ENCODE data around the gene PTS.

Gene PTS

GRCh38 chr11:112267188-112267591 lies 41.0 kb downstream of the PTS start:
- Mint-ChIP-seq H3K27me3 (no peaks in the 10 kb centered on the region), H3K36me3 (peaks cover 3% of the 10 kb centered on the region), H3K4me1 (ENCODE audit: low read depth) (no peaks in the 10 kb centered on the region), H3K9me3 (ENCODE audit: low read depth) (no peaks in the 10 kb centered on the region), H3K27ac (no peak overlapping the region), H3K4me3 (no peak overlapping the region)

GRCh38 chr11:112268406-112268805 lies 42.2 kb downstream of the PTS start:
- Mint-ChIP-seq H3K4me3 (no peak overlapping the region), H3K9me3 (ENCODE audit: low read depth) (no peaks in the 10 kb centered on the region), H3K36me3 (peaks cover 3% of the 10 kb centered on the region), H3K4me1 (ENCODE audit: low read depth) (no peaks in the 10 kb centered on the region), H3K27me3 (no peaks in the 10 kb centered on the region), H3K27ac (no peak overlapping the region)

GRCh38 chr11:112269139-112269538 lies 42.9 kb downstream of the PTS start:
- no peaks in the 10 kb centered on the region for H3K9me3 Mint-ChIP-seq (ENCODE audit: low read depth)
- peaks cover 3% of the 10 kb centered on the region for H3K36me3 Mint-ChIP-seq
- no peaks in the 10 kb centered on the region for H3K4me1 Mint-ChIP-seq (ENCODE audit: low read depth)
- H3K27ac Mint-ChIP-seq: no peak overlapping the region
- no peaks in the 10 kb centered on the region for H3K27me3 Mint-ChIP-seq
- H3K4me3 Mint-ChIP-seq: no peak overlapping the region

- Mint-ChIP-seq H3K36me3 (peaks cover 3% of the 10 kb centered on the region), H3K9me3 (ENCODE audit: low read depth) (no peaks in the 10 kb centered on the region), H3K27me3 (no peaks in the 10 kb centered on the region), H3K4me3 (no peak overlapping the region), H3K4me1 (ENCODE audit: low read depth) (no peaks in the 10 kb centered on the region), H3K27ac (no peak overlapping the region)
Observed at GRCh38 chr11:112270551-112271180, 44.4 kb downstream of the PTS start.

- H3K9me3 Mint-ChIP-seq (ENCODE audit: low read depth): no peaks in the 10 kb centered on the region
- H3K27ac Mint-ChIP-seq: no peak overlapping the region
- H3K27me3 Mint-ChIP-seq: no peaks in the 10 kb centered on the region
- peaks cover 3% of the 10 kb centered on the region for H3K36me3 Mint-ChIP-seq
- no peak overlapping the region for H3K4me3 Mint-ChIP-seq
- no peaks in the 10 kb centered on the region for H3K4me1 Mint-ChIP-seq (ENCODE audit: low read depth)
Observed at GRCh38 chr11:112271242-112271641, 45.0 kb downstream of the PTS start.

GRCh38 chr11:112273066-112273465 lies 46.8 kb downstream of the PTS start:
- Mint-ChIP-seq H3K4me1 (ENCODE audit: low read depth) (no peaks in the 10 kb centered on the region), H3K4me3 (no peak overlapping the region), H3K27ac (no peak overlapping the region), H3K36me3 (peaks cover 3% of the 10 kb centered on the region), H3K9me3 (ENCODE audit: low read depth) (no peaks in the 10 kb centered on the region), H3K27me3 (no peaks in the 10 kb centered on the region)

GRCh38 chr11:112274007-112274783 lies 48.0 kb downstream of the PTS start:
- peaks cover 3% of the 10 kb centered on the region for H3K36me3 Mint-ChIP-seq
- no peaks in the 10 kb centered on the region for H3K9me3 Mint-ChIP-seq (ENCODE audit: low read depth)
- no peaks in the 10 kb centered on the region for H3K27me3 Mint-ChIP-seq
- H3K4me1 Mint-ChIP-seq (ENCODE audit: low read depth): no peaks in the 10 kb centered on the region
- H3K4me3 Mint-ChIP-seq: no peak overlapping the region
- H3K27ac Mint-ChIP-seq: no peak overlapping the region

GRCh38 chr11:112277029-112277428 lies 50.8 kb downstream of the PTS start:
- no peaks in the 10 kb centered on the region for H3K27me3 Mint-ChIP-seq
- H3K4me1 Mint-ChIP-seq (ENCODE audit: low read depth): peaks cover 7% of the 10 kb centered on the region
- H3K36me3 Mint-ChIP-seq: no peaks in the 10 kb centered on the region
- no peaks in the 10 kb centered on the region for H3K9me3 Mint-ChIP-seq (ENCODE audit: low read depth)
- H3K27ac Mint-ChIP-seq: no peak overlapping the region
- no peak overlapping the region for H3K4me3 Mint-ChIP-seq

- Mint-ChIP-seq H3K36me3 (no peaks in the 10 kb centered on the region), H3K4me3 (no peak overlapping the region), H3K4me1 (ENCODE audit: low read depth) (peaks cover 7% of the 10 kb centered on the region), H3K9me3 (ENCODE audit: low read depth) (no peaks in the 10 kb centered on the region), H3K27me3 (no peaks in the 10 kb centered on the region), H3K27ac (no peak overlapping the region)
Observed at GRCh38 chr11:112277941-112278340, 51.7 kb downstream of the PTS start.

GRCh38 chr11:112278803-112279202 lies 52.6 kb downstream of the PTS start:
- H3K27me3 Mint-ChIP-seq: no peaks in the 10 kb centered on the region
- H3K27ac Mint-ChIP-seq: no peak overlapping the region
- peaks cover 7% of the 10 kb centered on the region for H3K4me1 Mint-ChIP-seq (ENCODE audit: low read depth)
- no peaks in the 10 kb centered on the region for H3K9me3 Mint-ChIP-seq (ENCODE audit: low read depth)
- no peak overlapping the region for H3K4me3 Mint-ChIP-seq
- no peaks in the 10 kb centered on the region for H3K36me3 Mint-ChIP-seq

- Mint-ChIP-seq H3K27ac (no peak overlapping the region), H3K4me1 (ENCODE audit: low read depth) (peaks cover 7% of the 10 kb centered on the region), H3K36me3 (no peaks in the 10 kb centered on the region), H3K4me3 (peak overlapping the region; percentile 88), H3K27me3 (no peaks in the 10 kb centered on the region), H3K9me3 (ENCODE audit: low read depth) (no peaks in the 10 kb centered on the region)
Observed at GRCh38 chr11:112279901-112280267, 53.7 kb downstream of the PTS start.

- Mint-ChIP-seq H3K27me3 (no peaks in the 10 kb centered on the region), H3K27ac (peak overlapping the region; percentile 10), H3K9me3 (ENCODE audit: low read depth) (no peaks in the 10 kb centered on the region), H3K36me3 (no peaks in the 10 kb centered on the region), H3K4me1 (ENCODE audit: low read depth) (peaks cover 7% of the 10 kb centered on the region), H3K4me3 (peak overlapping the region; percentile 88)
Observed at GRCh38 chr11:112280268-112281126, 54.3 kb downstream of the PTS start.

- H3K27me3 Mint-ChIP-seq: no peaks in the 10 kb centered on the region
- H3K27ac Mint-ChIP-seq: no peak overlapping the region
- H3K4me3 Mint-ChIP-seq: no peak overlapping the region
- no peaks in the 10 kb centered on the region for H3K36me3 Mint-ChIP-seq
- H3K4me1 Mint-ChIP-seq (ENCODE audit: low read depth): peaks cover 7% of the 10 kb centered on the region
- H3K9me3 Mint-ChIP-seq (ENCODE audit: low read depth): no peaks in the 10 kb centered on the region
Observed at GRCh38 chr11:112281726-112282125, 55.5 kb downstream of the PTS start.
